G401 (cell line): Measurements from ENCODE around the gene FXYD3. TPM values are rescaled to one million over a fixed set of nuclear protein-coding genes. Genes with fewer than 3 reads are reported as not detected.

Source experiments
- DNase-seq: peaks from one replicate; pipeline ENCODE4 v3.0.0-alpha.2; 2015; ENCODE audit warnings: low spot score
- in situ Hi-C: cut with HindIII; loops from 2 replicates; pipeline ENCODE4 v1.10.0; 2016; ENCODE audit warnings: low sequenced_read_pairs, mixed read lengths
- total RNA-seq: library from RNA; depleted of rRNA; stranded (reverse); fragments of >200 nt; shearing (Covaris generic); gene quantifications from 2 replicates; pipeline ENCODE4 v1.2.3, GENCODE V29; 2014; rRNA removed

FXYD3 gene
- total RNA-seq, 1 experiment from 2014 or later: not detected

GRCh38 chr19:35168196-35168595, 52.6 kb downstream of the FXYD3 start:
- DNase-seq: no peak
- in situ Hi-C loops: no loop called here

GRCh38 chr19:35169221-35169995, 53.8 kb downstream of the FXYD3 start:
- DNase-seq: no peak
- in situ Hi-C loops: no loop called here

GRCh38 chr19:35170359-35171061, 54.9 kb downstream of the FXYD3 start:
- no peak for DNase-seq
- in situ Hi-C loops: no loop called here

GRCh38 chr19:35171730-35172129, 56.1 kb downstream of the FXYD3 start:
- in situ Hi-C loops: no loop called here
- no peak for DNase-seq

Other genes starting within 250 kb of the FXYD3 start
- 2.8 and 3.2 TPM in 2 replicates for gene ZNF30, start 188.9 kb upstream of the FXYD3 start, total RNA-seq
- gene ZNF792, start 151.6 kb upstream of the FXYD3 start, total RNA-seq: 2.2 and 8.3 TPM in 2 replicates
- 29.9 and 42.9 TPM in 2 replicates for gene GRAMD1A, start 115.5 kb upstream of the FXYD3 start, total RNA-seq
- gene SCN1B, start 85.4 kb upstream of the FXYD3 start, total RNA-seq: 0.17 TPM in 1 of 2 replicates, not detected in the other
- not detected in 2 replicates for gene HPN, start 74.1 kb upstream of the FXYD3 start, total RNA-seq
- gene LGI4, start 19.2 kb downstream of the FXYD3 start, total RNA-seq: 0.06 and 0.07 TPM in 2 replicates
- not detected in 2 replicates for gene FXYD1, start 23.0 kb downstream of the FXYD3 start, total RNA-seq
- gene FXYD7, start 27.4 kb downstream of the FXYD3 start, total RNA-seq: not detected in 2 replicates
- gene FXYD5, start 38.9 kb downstream of the FXYD3 start, total RNA-seq: not detected in 2 replicates
- not detected in 2 replicates for gene FAM187B, start 112.9 kb downstream of the FXYD3 start, total RNA-seq
- 16.7 and 18.7 TPM in 2 replicates for gene LSR, start 133.2 kb downstream of the FXYD3 start, total RNA-seq
- 90.7 and 98.8 TPM in 2 replicates for gene USF2, start 153.1 kb downstream of the FXYD3 start, total RNA-seq
- gene HAMP, start 166.7 kb downstream of the FXYD3 start, total RNA-seq: not detected in 2 replicates
- gene MAG, start 176.3 kb downstream of the FXYD3 start, total RNA-seq: not detected in 2 replicates
- not detected in 2 replicates for gene CD22, start 213.4 kb downstream of the FXYD3 start, total RNA-seq
- gene FFAR1, start 232.1 kb downstream of the FXYD3 start, total RNA-seq: not detected in 2 replicates
- not detected in 2 replicates for gene FFAR3, start 242.6 kb downstream of the FXYD3 start, total RNA-seq